SW480 (cell line): ENCODE results near the gene SOS1.
"Not testable (repeated sequence)": the region's sequence is repeated elsewhere in the genome, so short reads cannot be mapped to it uniquely, and the experiment has no call there.

Source experiments
- DNase-seq: peaks from one replicate; pipeline ENCODE4 v3.0.0-alpha.2; 2016; ENCODE audit warnings: low spot score

Gene SOS1

GRCh38 chr2:38968021-38968420 is 152.8 kb downstream of the SOS1 start:
- DNase-seq = no peak

- no peak for DNase-seq
Measured at GRCh38 chr2:38966678-38967077, 154.2 kb downstream of the SOS1 start.

DNA sequence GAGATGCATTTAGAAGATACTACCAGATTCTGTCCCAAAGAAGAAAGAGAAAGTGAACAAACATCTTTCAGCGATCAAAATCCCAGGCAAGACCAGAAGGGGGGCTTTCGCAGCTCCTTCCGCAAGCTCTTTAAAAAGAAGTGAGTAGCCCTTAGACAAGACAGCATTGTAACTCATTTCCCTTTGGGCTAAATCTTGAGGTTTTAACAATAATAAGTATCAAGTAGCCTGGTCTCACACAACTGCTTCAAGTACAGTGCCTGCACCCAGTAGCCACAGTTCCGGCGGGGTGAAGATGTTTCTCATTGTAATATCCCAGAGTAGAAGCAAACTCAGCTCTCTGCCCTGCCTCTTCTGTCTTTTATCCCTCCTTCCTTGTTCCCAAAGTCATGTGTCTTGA is 154.8 kb downstream of the SOS1 start:
- no peak for DNase-seq

- no peak for DNase-seq
Measured at GRCh38 chr2:38960609-38961320, 160.1 kb downstream of the SOS1 start.

DNA sequence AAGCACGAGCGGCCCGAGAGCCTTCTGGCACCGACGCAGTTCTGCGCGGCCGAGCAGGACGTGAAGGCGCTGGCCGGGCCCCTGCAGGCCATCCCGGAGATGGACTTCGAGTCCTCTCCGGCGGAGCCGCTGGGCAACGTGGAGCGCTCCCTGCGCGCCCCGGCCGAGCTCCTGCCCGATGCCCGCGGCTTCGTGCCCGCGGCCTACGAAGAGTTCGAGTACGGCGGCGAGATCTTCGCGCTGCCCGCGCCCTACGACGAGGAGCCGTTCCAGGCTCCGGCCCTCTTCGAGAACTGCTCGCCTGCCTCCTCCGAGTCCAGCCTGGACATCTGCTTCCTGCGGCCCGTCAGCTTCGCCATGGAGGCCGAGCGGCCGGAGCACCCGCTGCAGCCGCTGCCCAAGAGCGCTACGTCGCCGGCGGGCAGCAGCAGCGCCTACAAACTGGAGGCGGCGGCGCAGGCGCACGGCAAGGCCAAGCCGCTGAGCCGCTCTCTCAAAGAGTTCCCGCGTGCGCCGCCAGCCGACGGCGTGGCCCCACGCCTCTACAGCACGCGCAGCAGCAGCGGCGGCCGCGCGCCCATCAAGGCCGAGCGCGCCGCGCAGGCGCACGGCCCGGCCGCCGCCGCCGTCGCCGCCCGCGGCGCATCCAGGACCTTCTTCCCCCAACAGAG is 160.8 kb downstream of the SOS1 start:
- no peak for DNase-seq

GRCh38 chr2:38959466-38959865 is 161.4 kb downstream of the SOS1 start:
- DNase-seq = no peak

- DNase-seq = no peak
Measured at GRCh38 chr2:38957972-38958371, 162.9 kb downstream of the SOS1 start.

DNA sequence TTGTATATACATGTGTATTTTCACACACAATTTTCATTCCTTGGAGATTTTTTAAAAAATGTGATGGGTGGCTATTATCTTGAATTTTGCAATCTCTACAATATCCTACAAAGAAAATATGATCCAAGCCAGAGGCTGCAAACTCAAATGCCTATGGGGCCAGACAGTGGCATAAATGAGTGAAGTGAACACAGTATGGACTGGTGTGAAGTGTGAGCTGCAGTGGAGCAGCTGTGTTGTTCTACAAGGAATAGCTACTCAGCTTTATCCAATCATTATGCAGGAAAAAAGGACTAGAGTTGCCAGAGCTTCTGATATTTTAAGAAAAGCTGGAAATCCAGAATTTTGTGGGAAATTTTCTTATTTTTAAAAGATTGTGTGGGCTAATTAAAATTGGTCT is 169.1 kb downstream of the SOS1 start:
- no peak for DNase-seq

DNA sequence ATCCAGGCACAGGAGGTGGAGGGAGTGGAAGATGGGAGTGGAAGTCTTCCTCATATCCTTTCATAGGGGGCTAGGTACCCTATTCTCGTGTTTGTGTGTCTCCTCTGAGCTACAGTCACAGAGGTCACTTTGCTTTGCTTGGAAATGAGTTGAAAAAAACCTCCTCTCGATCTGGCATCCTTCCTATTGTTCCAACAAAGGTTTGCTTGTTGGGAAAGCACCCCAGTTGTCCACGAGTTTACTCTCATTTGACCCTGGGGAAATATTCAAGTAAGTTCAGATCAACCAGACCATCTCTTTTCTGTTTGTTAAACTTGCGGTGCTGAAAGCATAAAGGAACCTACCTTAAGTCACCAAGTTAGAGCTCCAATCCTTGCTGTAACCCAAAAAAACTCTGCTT is 171.9 kb downstream of the SOS1 start:
- DNase-seq = no peak

- DNase-seq = no peak
Measured at GRCh38 chr2:38948387-38948882, 172.4 kb downstream of the SOS1 start.

DNA sequence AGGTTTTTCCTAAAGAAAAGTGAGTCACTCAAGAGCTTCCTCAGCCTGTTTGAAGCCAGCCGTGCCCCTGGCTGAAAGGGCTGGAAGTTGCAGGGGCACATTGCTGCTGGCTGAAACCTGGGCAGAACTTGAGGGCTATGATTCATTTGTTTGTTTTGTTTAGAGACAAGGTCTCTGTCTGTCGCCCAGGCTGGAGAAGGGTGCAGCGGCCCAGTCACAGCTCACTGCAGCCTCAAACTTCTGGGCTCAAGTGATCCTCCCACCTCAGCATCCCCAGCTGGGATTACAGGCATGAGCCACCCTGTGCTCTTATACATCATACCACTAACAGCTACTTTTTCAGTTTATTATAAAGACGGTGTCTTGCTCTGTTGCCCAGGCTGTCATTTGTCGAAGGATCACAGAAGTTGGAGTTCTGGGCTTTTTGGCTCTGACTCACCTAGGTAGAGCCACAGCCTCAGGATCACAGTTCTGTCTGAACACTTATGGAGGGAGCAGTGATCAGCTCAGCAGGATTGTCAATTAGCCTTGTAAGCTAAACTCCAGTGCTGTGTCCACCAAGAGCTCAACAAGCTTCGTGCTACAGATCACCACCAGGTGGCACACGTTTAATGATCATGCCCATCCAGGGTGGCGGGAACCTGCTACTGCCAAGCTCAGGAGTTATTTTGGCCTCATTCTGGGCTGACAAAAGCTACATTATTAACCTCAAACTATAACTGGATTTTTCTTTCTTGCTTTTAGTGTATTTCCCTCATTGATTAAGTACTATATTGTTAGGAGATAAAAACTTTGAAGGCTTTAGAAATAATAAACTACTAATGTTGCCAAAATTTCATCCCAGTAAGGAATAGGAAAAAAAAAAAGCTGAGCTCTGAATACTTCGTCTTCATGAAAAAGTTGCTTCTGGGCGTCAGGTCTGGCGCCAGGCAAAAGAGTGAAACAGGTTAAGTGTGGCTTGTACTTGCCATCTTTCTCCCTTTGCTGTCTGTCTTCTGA is 173.3 kb downstream of the SOS1 start:
- DNase-seq = peak; percentile 83

DNA sequence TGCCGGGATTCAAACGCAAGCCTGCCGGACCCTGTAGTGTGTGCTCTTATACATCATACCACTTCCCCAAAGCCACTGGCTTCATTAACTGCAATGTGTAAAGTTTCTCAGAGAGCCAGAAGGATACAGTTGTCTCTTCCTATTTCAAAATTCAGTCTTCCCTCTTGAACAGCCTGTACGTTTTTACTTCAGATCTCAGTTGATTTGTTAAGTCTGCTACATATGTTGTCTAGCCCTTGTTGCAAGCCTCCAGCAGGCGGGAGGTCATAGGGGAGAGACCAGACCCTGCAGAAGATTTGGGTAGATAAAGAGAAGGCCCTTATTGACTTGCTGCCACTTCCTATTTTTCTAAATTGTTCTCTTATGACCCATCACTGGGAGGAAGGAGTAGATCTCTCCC is 174.9 kb downstream of the SOS1 start:
- no peak for DNase-seq

DNA sequence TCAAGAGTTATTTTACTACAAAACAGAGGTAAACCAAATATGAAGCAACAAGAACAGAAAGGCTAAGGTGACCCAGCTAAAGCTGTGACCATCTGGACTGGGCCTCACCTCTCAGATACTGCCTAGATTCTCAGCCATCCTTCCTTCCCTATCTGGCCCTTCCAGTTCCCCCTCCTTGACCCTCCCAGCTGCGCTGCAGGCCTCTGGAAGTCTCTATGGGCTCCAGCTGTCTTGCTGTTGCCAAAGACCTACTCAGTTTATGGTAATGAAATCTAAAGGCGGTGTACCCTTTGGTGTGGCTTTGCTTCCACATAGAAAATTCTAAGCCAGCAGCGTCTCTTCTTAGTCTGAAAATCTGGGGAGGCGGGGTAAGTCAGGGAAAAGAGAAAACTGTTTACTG is 175.5 kb downstream of the SOS1 start:
- DNase-seq = no peak

DNA sequence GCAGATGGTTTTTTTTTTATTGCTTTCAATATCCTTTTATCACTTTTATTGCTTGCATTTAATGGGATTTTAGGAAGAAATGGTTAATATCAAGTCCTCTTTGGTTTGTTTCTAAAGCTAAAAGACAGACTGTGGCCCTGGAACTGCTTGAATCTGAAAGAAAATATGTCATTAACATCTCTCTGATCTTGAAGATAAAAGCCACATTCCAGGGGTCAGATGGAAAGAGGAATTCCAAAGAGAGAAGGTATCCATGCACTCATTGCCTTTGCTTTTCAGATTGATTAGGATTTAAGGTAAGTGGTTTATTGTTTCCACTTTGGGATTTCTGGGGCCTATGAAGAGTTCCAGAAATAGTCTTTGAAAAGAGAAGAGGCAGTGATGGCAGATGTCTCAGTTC is 177.1 kb downstream of the SOS1 start:
- DNase-seq = no peak

- no peak for DNase-seq
Measured at GRCh38 chr2:38940746-38941145, 180.1 kb downstream of the SOS1 start.

DNA sequence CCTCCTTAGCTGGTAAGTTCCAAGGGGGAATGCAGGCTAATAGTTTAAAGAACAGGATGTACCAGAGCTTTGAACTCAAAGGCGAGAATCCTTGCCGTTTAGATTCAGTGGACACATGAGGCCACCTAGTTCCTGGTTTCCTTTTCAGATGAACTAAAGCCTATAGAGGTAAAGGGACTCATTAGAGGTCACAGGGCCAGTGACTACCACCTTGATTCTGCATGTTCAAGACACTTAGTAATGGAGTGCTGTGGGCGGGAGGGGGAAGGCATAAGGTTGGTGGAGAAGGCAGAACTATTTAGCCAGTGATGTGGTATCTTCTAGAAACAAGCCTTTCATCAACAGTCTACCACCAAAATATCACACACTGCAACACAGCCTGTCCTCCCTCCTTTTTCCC is 183.3 kb downstream of the SOS1 start:
- DNase-seq = no peak

GRCh38 chr2:38936516-38936915 is 184.3 kb downstream of the SOS1 start:
- DNase-seq = not testable (repeated sequence)

GRCh38 chr2:38935568-38936172 is 185.2 kb downstream of the SOS1 start:
- DNase-seq = no peak

GRCh38 chr2:38934742-38935141 is 186.1 kb downstream of the SOS1 start:
- DNase-seq = no peak

GRCh38 chr2:38933653-38934052 is 187.2 kb downstream of the SOS1 start:
- no peak for DNase-seq

DNA sequence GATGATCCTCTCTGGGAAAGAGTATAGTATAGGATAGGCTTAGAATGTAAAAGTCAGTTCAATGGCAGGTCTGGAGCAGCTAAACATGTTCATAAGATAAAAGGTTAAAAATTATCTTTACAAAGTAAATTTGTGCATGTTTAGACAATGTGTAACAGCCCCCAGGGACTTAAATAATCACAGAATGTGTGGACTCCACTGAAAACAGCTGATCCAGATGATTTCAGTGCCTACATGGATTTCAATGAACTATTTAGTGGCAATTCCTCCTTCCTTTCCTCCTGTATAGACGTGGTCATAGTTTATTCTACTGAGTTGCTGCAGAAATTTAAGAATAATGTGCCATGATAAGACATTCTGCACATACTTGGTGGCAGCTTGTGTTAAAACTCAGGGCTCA is 188.3 kb downstream of the SOS1 start:
- DNase-seq = no peak
